KMS-11 (cell line): Measurements from ENCODE around the gene CHRM3.
A peak's percentile ranks its signal among the peaks of the same experiment; 100 is the strongest.

Source experiments
- H2AFZ ChIP-seq: fragments of 200-600 bp; sonication (generic); 2 replicates; pipeline ENCODE4 v1.6.1; 2016; ENCODE audit warnings: antibody characterized with exemption, mixed run types, low read depth
- H3K27ac ChIP-seq: fragments of 200-600 bp; sonication (generic); 2 replicates; pipeline ENCODE4 v1.6.1; 2016; ENCODE audit warnings: mild to moderate bottlenecking, mixed run types
- H3K27me3 ChIP-seq: fragments of 200-600 bp; sonication (generic); 2 replicates; pipeline ENCODE4 v1.6.1; 2017; ENCODE audit warnings: mild to moderate bottlenecking, low read depth, mixed run types, moderate library complexity; ENCODE audit not compliant: insufficient read depth
- H3K36me3 ChIP-seq: fragments of 200-600 bp; sonication (generic); 2 replicates; pipeline ENCODE4 v1.6.1; 2017; ENCODE audit warnings: mild to moderate bottlenecking, mixed run types; ENCODE audit not compliant: insufficient read depth
- H3K4me1 ChIP-seq: fragments of 200-600 bp; sonication (generic); 2 replicates; pipeline ENCODE4 v1.6.1; 2016; ENCODE audit warnings: mild to moderate bottlenecking, low read depth, mixed run types; ENCODE audit not compliant: poor library complexity, severe bottlenecking
- H3K4me2 ChIP-seq: fragments of 200-600 bp; sonication (generic); 2 replicates; pipeline ENCODE4 v1.7.0; 2016; ENCODE audit warnings: mild to moderate bottlenecking, mixed run types
- H3K4me3 ChIP-seq: fragments of 200-600 bp; sonication (generic); IDR thresholded peaks from 2 replicates; pipeline ENCODE4 v1.6.1; 2017; ENCODE audit warnings: low read depth, low read length, mixed read lengths; ENCODE audit not compliant: insufficient read depth
- H3K79me2 ChIP-seq: fragments of 200-600 bp; sonication (generic); 2 replicates; pipeline ENCODE4 v1.6.1; 2016; ENCODE audit warnings: low read depth, mixed run types; ENCODE audit not compliant: insufficient read depth
- H3K9ac ChIP-seq: fragments of 200-600 bp; sonication (generic); 2 replicates; pipeline ENCODE4 v1.6.1; 2016; ENCODE audit warnings: mild to moderate bottlenecking, mixed run types
- H4K20me1 ChIP-seq: fragments of 200-600 bp; sonication (generic); 2 replicates; pipeline ENCODE4 v1.6.1; 2016; ENCODE audit warnings: mild to moderate bottlenecking, mixed run types; ENCODE audit not compliant: insufficient read depth
- TF ChIP-seq, protein P1 (sequence below): fragments of 200-600 bp; sonication (generic); conservative IDR thresholded peaks from 2 replicates; pipeline ENCODE4 v1.6.1; 2017; ENCODE audit warnings: low read depth, mild to moderate bottlenecking, antibody characterized with exemption, low read length, moderate library complexity, mixed read lengths

Gene CHRM3

DNA sequence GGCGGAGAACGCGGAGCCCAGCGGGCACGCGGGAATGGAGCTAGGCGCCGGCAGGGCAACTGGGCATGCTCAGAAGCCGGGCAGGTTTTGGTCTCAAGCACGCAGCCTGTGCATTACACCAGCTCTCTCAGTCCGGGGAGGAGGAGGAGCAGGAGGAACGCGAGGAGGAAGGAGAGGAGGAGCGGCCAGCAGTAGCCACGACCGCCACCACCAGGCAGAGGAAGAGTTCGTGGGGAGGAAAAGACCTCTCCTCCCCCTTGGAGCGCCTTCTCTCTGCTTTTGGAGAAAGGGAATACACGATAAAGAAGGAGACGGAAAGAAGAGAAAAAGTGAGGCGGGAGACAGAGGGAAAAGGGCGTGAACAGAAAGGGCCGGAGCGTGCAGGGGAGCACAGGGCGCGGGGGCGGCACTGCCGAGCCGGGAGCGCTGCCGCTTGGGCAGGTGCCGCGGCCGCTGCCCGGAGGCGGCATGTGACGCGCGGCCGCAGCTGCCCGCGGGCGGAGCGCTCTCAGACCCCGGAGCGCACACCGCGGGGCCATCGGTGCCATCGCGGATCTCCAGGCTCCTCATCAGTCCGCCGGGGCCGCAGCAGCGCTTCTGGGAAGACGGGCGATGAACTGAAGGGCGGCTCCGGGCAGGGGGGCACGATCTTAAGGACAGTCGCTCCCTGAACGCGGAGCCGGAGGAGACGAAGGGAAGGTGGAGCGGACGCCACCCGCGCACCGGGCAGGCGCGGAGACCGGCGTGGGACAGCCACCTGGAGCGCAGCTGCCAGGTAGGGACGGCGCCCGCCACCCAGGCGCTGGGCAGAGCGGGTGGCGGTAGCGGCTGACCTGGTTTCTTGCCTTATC is at the start of gene CHRM3:
CHRM3 (plus strand) TSS at position 116 of the 851 bp plus-strand sequence. CDS start 520,884 bp downstream, outside the sequence.
- H3K36me3 ChIP-seq = no peaks in the 10 kb centered on the region
- H3K9ac ChIP-seq = no peak within 1 kb of the TSS
- TF ChIP-seq, protein P1, sequence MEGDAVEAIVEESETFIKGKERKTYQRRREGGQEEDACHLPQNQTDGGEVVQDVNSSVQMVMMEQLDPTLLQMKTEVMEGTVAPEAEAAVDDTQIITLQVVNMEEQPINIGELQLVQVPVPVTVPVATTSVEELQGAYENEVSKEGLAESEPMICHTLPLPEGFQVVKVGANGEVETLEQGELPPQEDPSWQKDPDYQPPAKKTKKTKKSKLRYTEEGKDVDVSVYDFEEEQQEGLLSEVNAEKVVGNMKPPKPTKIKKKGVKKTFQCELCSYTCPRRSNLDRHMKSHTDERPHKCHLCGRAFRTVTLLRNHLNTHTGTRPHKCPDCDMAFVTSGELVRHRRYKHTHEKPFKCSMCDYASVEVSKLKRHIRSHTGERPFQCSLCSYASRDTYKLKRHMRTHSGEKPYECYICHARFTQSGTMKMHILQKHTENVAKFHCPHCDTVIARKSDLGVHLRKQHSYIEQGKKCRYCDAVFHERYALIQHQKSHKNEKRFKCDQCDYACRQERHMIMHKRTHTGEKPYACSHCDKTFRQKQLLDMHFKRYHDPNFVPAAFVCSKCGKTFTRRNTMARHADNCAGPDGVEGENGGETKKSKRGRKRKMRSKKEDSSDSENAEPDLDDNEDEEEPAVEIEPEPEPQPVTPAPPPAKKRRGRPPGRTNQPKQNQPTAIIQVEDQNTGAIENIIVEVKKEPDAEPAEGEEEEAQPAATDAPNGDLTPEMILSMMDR = no peak
- H3K4me3 ChIP-seq = no peak within 1 kb of the TSS
- H3K4me2 ChIP-seq = no peak within 1 kb of the TSS
- H3K4me1 ChIP-seq = no peaks in the 10 kb centered on the region
- no peaks in the 10 kb centered on the region for H4K20me1 ChIP-seq
- no peaks in the 10 kb centered on the region for H3K79me2 ChIP-seq
- no peak within 1 kb of the TSS for H3K27ac ChIP-seq
- H3K27me3 ChIP-seq = no peaks in the 10 kb centered on the region
- H2AFZ ChIP-seq = peak within 1 kb of the TSS; percentile 54; the same call in 1 of the 2 replicates

DNA sequence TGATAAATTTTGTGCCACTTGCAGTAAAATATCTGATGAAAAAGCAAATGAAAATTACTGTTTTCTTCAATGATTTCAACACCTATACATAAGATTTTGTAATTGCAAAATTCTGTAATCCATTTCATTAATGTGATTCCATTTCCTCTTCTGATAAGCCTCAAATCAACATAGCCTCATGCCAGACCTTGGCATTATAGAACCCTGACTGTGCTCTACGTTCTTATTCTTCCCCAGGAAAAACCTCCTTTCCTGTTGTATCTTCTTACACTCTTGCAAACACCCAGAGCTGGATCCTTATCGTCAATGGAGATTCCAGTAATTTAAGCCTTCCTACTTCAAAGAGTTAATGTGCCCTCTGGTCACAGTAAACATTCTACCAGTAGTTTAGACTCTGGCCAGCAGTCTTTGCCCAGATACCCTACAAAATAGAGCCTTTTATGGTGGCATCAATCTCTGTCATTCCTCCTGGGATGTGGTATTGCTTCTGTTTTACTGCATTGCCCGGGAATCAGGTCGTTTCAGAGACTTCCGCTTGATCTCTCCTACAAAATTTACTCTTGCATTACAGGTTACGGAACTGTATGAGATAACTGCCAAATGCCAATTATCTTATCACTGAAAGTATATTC is 48.5 kb upstream of the CHRM3 start:
- Histone ChIP-seq H3K79me2 (no peaks in the 10 kb centered on the region), H4K20me1 (no peaks in the 10 kb centered on the region), H3K4me2 (no peak overlapping the region), H3K9ac (no peak overlapping the region), H3K4me1 (no peaks in the 10 kb centered on the region), H2AFZ (no peak overlapping the region), H3K4me3 (no peak overlapping the region), H3K27me3 (no peaks in the 10 kb centered on the region), H3K27ac (no peak overlapping the region), H3K36me3 (no peaks in the 10 kb centered on the region)
- TF ChIP-seq, protein P1 = no peak

DNA sequence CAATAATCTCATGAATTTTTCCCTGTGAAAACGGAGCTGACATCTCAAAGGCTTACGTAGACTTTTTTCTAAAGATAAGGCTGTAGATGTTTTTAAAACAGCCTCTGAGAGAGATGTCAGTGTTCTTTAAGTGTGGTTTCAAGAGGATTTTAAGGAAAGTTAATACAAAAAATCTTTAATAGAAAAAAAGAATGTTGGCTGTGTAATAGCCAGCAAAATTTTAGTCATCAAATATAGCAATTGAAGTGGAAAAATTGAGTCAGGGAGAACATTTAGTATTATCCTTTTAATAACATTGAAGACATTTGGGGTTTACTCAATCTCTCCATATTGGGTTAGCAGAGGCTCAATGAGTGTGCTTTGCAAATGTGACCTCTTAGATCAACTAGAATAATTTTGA is 38.6 kb upstream of the CHRM3 start:
- Histone ChIP-seq H3K27ac (no peak overlapping the region), H2AFZ (no peak overlapping the region), H3K9ac (no peak overlapping the region), H3K4me2 (no peak overlapping the region), H3K4me3 (no peak overlapping the region), H3K36me3 (no peaks in the 10 kb centered on the region), H3K27me3 (no peaks in the 10 kb centered on the region), H3K79me2 (no peaks in the 10 kb centered on the region), H4K20me1 (no peaks in the 10 kb centered on the region), H3K4me1 (no peaks in the 10 kb centered on the region)
- TF ChIP-seq, protein P1 = no peak

DNA sequence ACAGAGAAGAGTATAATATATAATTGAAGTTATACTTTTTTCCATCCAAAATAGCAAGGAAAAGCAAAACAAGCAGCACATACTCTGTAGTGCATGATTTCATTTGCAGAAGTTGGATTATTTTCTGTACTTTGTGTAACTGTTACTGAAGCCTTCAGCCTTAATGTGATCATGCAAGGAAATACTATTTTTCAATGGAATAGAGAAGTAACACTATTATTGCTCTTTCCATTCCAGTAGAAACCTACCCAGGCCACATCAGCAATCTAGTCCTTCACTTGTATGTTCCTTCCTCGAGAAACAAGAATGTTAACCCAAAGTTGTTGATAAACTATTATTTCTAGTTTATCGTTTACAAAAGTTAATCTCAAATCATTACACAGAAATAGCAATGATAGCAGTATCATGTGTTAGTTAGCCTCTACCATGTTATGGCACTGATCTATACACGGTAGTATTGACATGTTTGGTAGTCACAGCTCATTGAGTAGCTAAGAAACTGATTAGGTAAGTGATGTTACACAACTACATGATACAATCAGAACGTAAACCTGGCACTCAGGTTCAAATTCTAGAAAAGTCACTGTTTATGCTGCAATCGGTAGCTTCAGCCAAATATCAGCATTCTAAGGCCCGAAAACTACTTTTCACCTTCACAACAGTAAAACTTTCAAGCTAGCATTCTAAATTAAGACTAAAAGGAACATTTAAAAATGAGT is 37.6 kb upstream of the CHRM3 start:
- no peak overlapping the region for H3K9ac ChIP-seq
- no peak overlapping the region for H2AFZ ChIP-seq
- H3K27me3 ChIP-seq = no peaks in the 10 kb centered on the region
- H3K36me3 ChIP-seq = no peaks in the 10 kb centered on the region
- H3K4me2 ChIP-seq = no peak overlapping the region
- TF ChIP-seq, protein P1 = no peak
- no peak overlapping the region for H3K4me3 ChIP-seq
- H3K27ac ChIP-seq = no peak overlapping the region
- no peaks in the 10 kb centered on the region for H3K79me2 ChIP-seq
- H4K20me1 ChIP-seq = no peaks in the 10 kb centered on the region
- H3K4me1 ChIP-seq = no peaks in the 10 kb centered on the region
